ENCODE results near the gene ATG101. TPM values are rescaled to one million over a fixed set of nuclear protein-coding genes. Genes with fewer than 3 reads are reported as not detected.

The ATG101 gene
- polyA plus RNA-seq, 1 experiment = 97.3 TPM

GRCh38 chr12:52055731-52056711 is 13.8 kb upstream of the ATG101 start:
- Histone ChIP-seq H3K27me3 (ENCODE audit: control insufficient read depth, insufficient read depth, low read length) (no peaks in the 10 kb centered on the region), H3K27ac (ENCODE audit: low read depth, low read length) (no peak overlapping the region), H3K9me3 (ENCODE audit: control insufficient read depth, insufficient read depth, low read length) (no peaks in the 10 kb centered on the region), H3K4me3 (ENCODE audit: low read depth, low read length) (no peak overlapping the region)
- CTCF ChIA-PET = interaction anchor here (0.5 to 1.6 kb wide), 2 partner anchors 31 to 189 kb away, joined by 4 to 5 read pairs; no protein-coding TSS in a partner anchor
- POLR2A ChIA-PET = no interaction called here
- TF ChIP-seq, protein P1, sequence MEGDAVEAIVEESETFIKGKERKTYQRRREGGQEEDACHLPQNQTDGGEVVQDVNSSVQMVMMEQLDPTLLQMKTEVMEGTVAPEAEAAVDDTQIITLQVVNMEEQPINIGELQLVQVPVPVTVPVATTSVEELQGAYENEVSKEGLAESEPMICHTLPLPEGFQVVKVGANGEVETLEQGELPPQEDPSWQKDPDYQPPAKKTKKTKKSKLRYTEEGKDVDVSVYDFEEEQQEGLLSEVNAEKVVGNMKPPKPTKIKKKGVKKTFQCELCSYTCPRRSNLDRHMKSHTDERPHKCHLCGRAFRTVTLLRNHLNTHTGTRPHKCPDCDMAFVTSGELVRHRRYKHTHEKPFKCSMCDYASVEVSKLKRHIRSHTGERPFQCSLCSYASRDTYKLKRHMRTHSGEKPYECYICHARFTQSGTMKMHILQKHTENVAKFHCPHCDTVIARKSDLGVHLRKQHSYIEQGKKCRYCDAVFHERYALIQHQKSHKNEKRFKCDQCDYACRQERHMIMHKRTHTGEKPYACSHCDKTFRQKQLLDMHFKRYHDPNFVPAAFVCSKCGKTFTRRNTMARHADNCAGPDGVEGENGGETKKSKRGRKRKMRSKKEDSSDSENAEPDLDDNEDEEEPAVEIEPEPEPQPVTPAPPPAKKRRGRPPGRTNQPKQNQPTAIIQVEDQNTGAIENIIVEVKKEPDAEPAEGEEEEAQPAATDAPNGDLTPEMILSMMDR (IDR thresholded peaks at IDR 0.05; ENCODE audit: low read depth, low read length) = no peak
- DNase-seq (ENCODE audit: low read depth, low spot score) = no peak

DNA sequence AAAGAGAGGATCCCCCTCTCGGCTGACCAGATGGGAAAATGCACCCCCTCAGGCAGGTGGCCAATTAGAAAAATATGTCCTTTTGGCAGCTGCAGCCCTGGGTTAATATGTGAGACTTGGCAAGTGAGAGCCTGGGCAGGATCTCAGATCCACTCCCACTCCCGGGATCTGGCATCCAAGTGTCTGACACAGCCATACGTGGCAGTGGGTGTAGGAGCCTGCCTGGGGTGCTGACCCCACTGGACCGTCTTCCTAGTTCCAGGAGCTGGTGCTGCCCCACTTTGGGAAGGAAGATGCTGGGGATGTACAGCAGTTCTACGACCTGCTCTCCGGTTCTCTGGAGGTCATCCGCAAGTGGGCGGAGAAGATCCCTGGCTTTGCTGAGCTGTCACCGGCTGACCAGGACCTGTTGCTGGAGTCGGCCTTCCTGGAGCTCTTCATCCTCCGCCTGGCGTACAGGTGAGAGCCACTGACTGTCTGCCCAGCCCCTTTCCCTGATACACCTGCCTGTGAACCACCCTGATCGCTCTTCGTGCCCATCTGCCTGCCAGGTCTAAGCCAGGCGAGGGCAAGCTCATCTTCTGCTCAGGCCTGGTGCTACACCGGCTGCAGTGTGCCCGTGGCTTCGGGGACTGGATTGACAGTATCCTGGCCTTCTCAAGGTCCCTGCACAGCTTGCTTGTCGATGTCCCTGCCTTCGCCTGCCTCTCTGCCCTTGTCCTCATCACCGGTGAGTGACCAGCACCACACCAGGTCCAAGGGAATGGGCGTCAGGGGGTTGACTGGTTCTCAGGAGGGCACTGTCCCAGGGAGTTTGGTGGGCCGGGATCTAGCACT is 12.8 kb upstream of the ATG101 start:
- no peaks in the 10 kb centered on the region for H3K27me3 ChIP-seq (ENCODE audit: control insufficient read depth, insufficient read depth, low read length)
- H3K9me3 ChIP-seq (ENCODE audit: control insufficient read depth, insufficient read depth, low read length) = no peaks in the 10 kb centered on the region
- no peak overlapping the region for H3K27ac ChIP-seq (ENCODE audit: low read depth, low read length)
- no peak for DNase-seq (ENCODE audit: low read depth, low spot score)
- TF ChIP-seq, protein P1 (IDR thresholded peaks at IDR 0.05; ENCODE audit: low read depth, low read length) = no peak
- ChIA-PET POLR2A (no interaction called here), CTCF (interaction anchor here (0.5 to 3.2 kb wide), 2 partner anchors 32 to 190 kb away, joined by 4 to 17 read pairs; no protein-coding TSS in a partner anchor)
- no peak overlapping the region for H3K4me3 ChIP-seq (ENCODE audit: low read depth, low read length)

GRCh38 chr12:52057638-52058576 is 11.9 kb upstream of the ATG101 start:
- TF ChIP-seq, protein P1 (IDR thresholded peaks at IDR 0.05; ENCODE audit: low read depth, low read length) = no peak
- no peak overlapping the region for H3K27ac ChIP-seq (ENCODE audit: low read depth, low read length)
- no peak for DNase-seq (ENCODE audit: low read depth, low spot score)
- no peak overlapping the region for H3K4me3 ChIP-seq (ENCODE audit: low read depth, low read length)
- CTCF ChIA-PET = interaction anchor here (3.2 kb wide), 1 partner anchor 33 kb away, joined by 17 read pairs; no protein-coding TSS in a partner anchor
- POLR2A ChIA-PET = no interaction called here
- H3K9me3 ChIP-seq (ENCODE audit: control insufficient read depth, insufficient read depth, low read length) = no peaks in the 10 kb centered on the region
- no peaks in the 10 kb centered on the region for H3K27me3 ChIP-seq (ENCODE audit: control insufficient read depth, insufficient read depth, low read length)

DNA sequence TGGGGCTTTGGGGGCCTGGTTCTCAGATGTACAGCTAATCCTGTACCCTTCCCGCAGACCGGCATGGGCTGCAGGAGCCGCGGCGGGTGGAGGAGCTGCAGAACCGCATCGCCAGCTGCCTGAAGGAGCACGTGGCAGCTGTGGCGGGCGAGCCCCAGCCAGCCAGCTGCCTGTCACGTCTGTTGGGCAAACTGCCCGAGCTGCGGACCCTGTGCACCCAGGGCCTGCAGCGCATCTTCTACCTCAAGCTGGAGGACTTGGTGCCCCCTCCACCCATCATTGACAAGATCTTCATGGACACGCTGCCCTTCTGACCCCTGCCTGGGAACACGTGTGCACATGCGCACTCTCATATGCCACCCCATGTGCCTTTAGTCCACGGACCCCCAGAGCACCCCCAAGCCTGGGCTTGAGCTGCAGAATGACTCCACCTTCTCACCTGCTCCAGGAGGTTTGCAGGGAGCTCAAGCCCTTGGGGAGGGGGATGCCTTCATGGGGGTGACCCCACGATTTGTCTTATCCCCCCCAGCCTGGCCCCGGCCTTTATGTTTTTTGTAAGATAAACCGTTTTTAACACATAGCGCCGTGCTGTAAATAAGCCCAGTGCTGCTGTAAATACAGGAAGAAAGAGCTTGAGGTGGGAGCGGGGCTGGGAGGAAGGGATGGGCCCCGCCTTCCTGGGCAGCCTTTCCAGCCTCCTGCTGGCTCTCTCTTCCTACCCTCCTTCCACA is 11.0 kb upstream of the ATG101 start:
- CTCF ChIA-PET = interaction anchor here (1.3 to 3.2 kb wide), 4 partner anchors 10 to 36 kb away, joined by 3 to 17 read pairs (median 10); no protein-coding TSS in a partner anchor
- DNase-seq (ENCODE audit: low read depth, low spot score) = no peak
- no peaks in the 10 kb centered on the region for H3K27me3 ChIP-seq (ENCODE audit: control insufficient read depth, insufficient read depth, low read length)
- H3K9me3 ChIP-seq (ENCODE audit: control insufficient read depth, insufficient read depth, low read length) = no peaks in the 10 kb centered on the region
- no peak overlapping the region for H3K4me3 ChIP-seq (ENCODE audit: low read depth, low read length)
- POLR2A ChIA-PET = interaction anchor here (0.6 kb wide), 1 partner anchor 13 kb away, joined by 4 read pairs; no protein-coding TSS in a partner anchor
- no peak overlapping the region for H3K27ac ChIP-seq (ENCODE audit: low read depth, low read length)
- TF ChIP-seq, protein P1 (IDR thresholded peaks at IDR 0.05; ENCODE audit: low read depth, low read length) = no peak
